Cardiac muscle cell (in vitro differentiated cells and primary cell): ENCODE measurements around the gene CXADR. TPM values are rescaled to one million over a fixed set of nuclear protein-coding genes. Genes with fewer than 3 reads are reported as not detected.
"Not testable (repeated sequence)": the region's sequence is repeated elsewhere in the genome, so short reads cannot be mapped to it uniquely, and the experiment has no call there.

Experiments used
- DNase-seq, 2 donors: peaks; one replicate each; pipeline versions ENCODE4 v3.0.0 to v3.0.0-alpha.2; 2010 to 2017; ENCODE audit warnings: low read depth in 1 of 2, low spot score in 1 of 2
- H3K27ac ChIP-seq: fragments of 200-600 bp; sonication (generic); 2 replicates; pipeline ENCODE4 v1.5.1; 2016
- H3K27me3 ChIP-seq: fragments of 200-600 bp; sonication (generic); 2 replicates; pipeline ENCODE4 v1.6.0; 2016; ENCODE audit warnings: control low read depth
- H3K36me3 ChIP-seq: fragments of 200-600 bp; sonication (generic); 2 replicates; pipeline ENCODE4 v1.5.1; 2016; ENCODE audit warnings: control low read depth
- H3K4me1 ChIP-seq: fragments of 200-600 bp; sonication (generic); 2 replicates; pipeline ENCODE4 v1.8.1; 2017; ENCODE audit warnings: low read depth, mild to moderate bottlenecking, mixed run types
- H3K4me3 ChIP-seq: fragments of 200-600 bp; sonication (generic); 2 replicates; pipeline ENCODE4 v1.5.1; 2016; ENCODE audit warnings: mild to moderate bottlenecking
- H3K9me3 ChIP-seq: fragments of 200-600 bp; sonication (generic); 2 replicates; pipeline ENCODE4 v1.5.1; 2017; ENCODE audit warnings: low read depth, mild to moderate bottlenecking, control low read depth
- polyA plus RNA-seq: library from polyadenylated mRNA; unstranded; fragments of >200 nt; fragmentation: Nextera tagmentation; extraction: Ambion mirVana; gene quantifications from 2 replicates; pipeline ENCODE4 v1.2.1, GENCODE V29; 2016
- total RNA-seq: library from RNA; depleted of rRNA; stranded (reverse); fragments of >200 nt; gene quantifications from 2 replicates; pipeline ENCODE4 v1.2.3, GENCODE V29; 2016
- TF ChIP-seq, protein P1 (sequence below): IDR thresholded peaks from 2 replicates; pipeline ENCODE4 v1.5.1; 2012; ENCODE audit warnings: low read depth, mild to moderate bottlenecking, low read length

CXADR gene
- total and polyA plus RNA-seq, 2 experiments from 2014 or later, result 49.6 to 57.1 TPM

DNA sequence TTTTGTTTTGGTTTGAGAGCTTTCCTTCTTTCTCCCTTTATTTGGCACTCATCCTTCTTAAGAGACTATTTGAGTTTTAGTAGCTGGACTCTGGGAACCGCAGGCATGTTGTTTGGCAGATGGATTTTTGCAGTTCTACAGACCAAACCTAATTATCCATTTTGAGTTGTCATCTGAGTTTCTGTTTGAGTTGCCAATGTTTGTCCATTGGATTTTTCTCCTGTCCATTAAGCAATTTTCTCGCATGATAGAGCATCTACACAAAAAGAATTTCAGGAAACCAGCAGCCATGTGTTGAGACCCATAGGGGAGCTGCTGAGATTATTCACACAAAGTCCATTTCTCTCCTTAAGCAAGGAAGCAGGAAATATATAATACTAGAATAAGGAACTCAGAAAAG, 17.2 kb upstream of the CXADR start:
- no peaks in the 10 kb centered on the region for H3K9me3 ChIP-seq
- TF ChIP-seq, protein P1, sequence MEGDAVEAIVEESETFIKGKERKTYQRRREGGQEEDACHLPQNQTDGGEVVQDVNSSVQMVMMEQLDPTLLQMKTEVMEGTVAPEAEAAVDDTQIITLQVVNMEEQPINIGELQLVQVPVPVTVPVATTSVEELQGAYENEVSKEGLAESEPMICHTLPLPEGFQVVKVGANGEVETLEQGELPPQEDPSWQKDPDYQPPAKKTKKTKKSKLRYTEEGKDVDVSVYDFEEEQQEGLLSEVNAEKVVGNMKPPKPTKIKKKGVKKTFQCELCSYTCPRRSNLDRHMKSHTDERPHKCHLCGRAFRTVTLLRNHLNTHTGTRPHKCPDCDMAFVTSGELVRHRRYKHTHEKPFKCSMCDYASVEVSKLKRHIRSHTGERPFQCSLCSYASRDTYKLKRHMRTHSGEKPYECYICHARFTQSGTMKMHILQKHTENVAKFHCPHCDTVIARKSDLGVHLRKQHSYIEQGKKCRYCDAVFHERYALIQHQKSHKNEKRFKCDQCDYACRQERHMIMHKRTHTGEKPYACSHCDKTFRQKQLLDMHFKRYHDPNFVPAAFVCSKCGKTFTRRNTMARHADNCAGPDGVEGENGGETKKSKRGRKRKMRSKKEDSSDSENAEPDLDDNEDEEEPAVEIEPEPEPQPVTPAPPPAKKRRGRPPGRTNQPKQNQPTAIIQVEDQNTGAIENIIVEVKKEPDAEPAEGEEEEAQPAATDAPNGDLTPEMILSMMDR, result no peak
- H3K4me1 ChIP-seq, result no peaks in the 10 kb centered on the region
- no peak overlapping the region for H3K27ac ChIP-seq
- no peak overlapping the region for H3K4me3 ChIP-seq
- no peaks in the 10 kb centered on the region for H3K36me3 ChIP-seq
- H3K27me3 ChIP-seq, result no peaks in the 10 kb centered on the region
- peak in 1 of 2 donors; percentile 15 for DNase-seq

DNA sequence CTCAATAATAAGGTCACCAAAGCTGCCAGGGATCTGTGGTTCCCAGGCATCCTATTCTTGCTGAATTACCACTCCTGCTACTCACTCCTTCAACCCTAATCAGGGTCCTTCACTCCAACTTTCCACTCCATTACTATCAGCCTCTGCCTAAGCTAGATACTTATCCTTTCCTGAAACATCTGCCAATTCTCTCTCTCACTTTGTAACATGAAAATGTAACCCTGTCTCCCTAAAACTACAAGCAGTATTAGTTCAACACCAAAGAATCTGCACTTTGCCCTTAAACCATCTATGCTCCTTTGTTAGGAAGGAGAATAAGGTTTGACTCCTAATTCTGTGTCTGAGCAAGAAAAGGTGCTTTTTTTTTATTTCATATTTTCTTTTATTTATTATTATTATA, 15.5 kb upstream of the CXADR start:
- no peaks in the 10 kb centered on the region for H3K4me1 ChIP-seq

DNA sequence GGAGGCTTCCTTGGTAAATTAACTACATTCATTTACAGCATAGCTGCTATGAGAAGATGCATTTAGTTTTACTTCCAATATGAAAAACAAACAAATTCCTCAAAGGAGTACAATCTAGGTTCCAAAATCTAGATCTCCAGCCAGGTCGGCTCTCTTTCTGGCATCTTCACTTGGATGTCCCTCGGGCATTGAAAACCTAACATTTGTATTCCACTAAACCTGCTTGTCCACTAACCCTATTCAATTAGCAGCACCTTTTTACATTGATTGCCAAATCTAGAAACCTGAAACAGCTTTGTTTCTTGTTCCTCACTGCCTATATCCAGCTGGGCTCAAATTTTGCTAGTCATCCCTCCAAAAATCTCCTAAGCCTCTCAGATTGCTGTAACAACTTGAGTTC, 14.3 kb upstream of the CXADR start:
- TF ChIP-seq, protein P1, result no peak
- H3K4me3 ChIP-seq, result no peak overlapping the region

More for the DNA sequence above, 15.5 kb upstream of the CXADR start:
- no peak for DNase-seq
- TF ChIP-seq, protein P1, result no peak
- Histone ChIP-seq H3K9me3 (no peaks in the 10 kb centered on the region), H3K27ac (no peak overlapping the region), H3K4me3 (no peak overlapping the region), H3K27me3 (no peaks in the 10 kb centered on the region), H3K36me3 (no peaks in the 10 kb centered on the region)

DNA sequence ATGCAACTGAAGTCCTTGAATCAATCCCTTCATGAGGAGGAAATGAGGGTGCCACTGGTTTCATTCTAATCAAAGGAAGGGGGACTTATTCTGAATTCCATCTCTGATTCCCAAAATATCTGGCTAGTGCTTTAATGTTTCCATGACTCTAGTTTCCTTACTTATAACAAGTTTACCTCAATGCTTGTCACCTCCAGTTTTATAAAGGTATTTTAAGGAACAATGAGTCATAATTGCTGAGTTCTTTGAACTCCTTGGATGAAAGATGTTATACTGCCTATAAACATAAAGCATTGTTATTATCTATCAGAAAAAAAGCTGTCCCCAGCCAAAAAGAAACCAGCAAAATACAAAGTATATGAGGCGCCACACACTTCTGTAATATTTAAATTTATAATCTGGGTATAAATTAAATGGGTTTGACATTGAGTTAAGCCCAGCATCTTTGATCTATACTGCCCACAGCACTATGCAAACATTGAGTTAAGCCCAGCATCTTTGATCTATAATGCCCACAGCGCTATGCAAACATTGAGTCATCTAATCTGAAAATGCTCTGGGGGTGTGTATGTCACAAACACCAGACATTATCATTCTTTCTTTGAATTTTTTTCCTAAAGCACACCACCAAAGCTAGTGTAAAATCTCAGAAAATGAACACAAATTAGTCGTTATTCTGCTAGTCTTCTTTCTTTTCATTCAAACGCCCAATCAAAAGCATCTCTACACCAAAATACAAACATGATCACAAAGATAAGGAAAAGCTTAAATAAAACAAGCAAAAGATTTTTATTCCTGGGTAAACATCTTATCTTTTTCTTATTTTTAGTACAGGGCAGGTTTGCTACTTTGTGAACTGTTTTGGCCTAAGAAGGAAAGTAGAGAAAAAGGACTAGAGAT, 11.5 kb upstream of the CXADR start:
- H3K4me1 ChIP-seq, result no peaks in the 10 kb centered on the region

More for the DNA sequence above, 14.3 kb upstream of the CXADR start:
- no peak for DNase-seq
- Histone ChIP-seq H3K9me3 (no peaks in the 10 kb centered on the region), H3K36me3 (no peaks in the 10 kb centered on the region), H3K27ac (no peak overlapping the region), H3K27me3 (no peaks in the 10 kb centered on the region), H3K4me1 (no peaks in the 10 kb centered on the region)

DNA sequence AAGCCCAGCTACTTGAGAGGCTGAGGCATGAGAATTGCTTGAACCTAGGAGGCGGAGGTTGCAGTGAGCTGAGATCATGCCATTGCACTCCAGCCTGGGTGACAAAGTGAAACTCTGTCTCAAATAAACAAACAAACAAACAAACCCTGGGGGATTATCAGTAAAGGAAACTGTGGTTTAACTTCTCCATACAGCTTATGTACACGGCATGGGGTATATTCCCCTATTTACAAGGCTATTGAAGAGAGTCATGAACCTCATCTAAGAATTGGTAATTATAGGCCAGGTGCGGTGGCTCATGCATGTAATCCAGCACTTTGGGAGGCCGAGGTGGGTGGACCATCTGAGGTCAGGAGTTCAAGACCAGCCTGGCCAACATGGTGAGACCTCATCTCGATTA, 9.9 kb upstream of the CXADR start:
- not testable (repeated sequence) for DNase-seq, H3K27ac ChIP-seq, H3K4me1 ChIP-seq, H3K9me3 ChIP-seq, H3K36me3 ChIP-seq, H3K27me3 ChIP-seq, H3K4me3 ChIP-seq

More for the DNA sequence above, 11.5 kb upstream of the CXADR start:
- TF ChIP-seq, protein P1, result no peak
- Histone ChIP-seq H3K4me3 (no peak overlapping the region), H3K9me3 (no peaks in the 10 kb centered on the region), H3K36me3 (no peaks in the 10 kb centered on the region), H3K27me3 (no peaks in the 10 kb centered on the region), H3K27ac (no peak overlapping the region)
- no peak for DNase-seq

DNA sequence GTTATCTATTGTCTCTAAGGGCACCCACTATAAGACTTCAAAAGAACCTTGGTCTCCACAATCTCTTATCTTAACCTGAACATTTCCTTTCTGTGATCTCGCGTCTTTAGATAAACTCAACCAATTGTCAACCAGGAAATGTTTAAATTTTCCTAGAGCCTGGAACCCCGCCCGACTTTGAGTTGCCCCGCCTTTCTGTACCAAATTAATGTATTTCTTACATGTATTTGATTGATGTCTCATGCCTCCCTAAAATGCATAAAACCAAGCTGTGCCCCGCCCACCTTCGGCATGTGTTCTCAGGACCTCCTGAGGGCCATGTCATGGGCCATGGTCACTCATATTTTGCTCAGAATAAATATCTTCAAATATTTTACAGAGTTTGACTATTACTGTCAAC, 5.9 kb upstream of the CXADR start:
- H3K27ac ChIP-seq, result no peak overlapping the region
- H3K36me3 ChIP-seq, result no peaks in the 10 kb centered on the region
- H3K27me3 ChIP-seq, result no peaks in the 10 kb centered on the region
- DNase-seq, result no peak
- H3K4me1 ChIP-seq, result peaks cover 2% of the 10 kb centered on the region
- TF ChIP-seq, protein P1, result no peak
- H3K9me3 ChIP-seq, result no peaks in the 10 kb centered on the region
- H3K4me3 ChIP-seq, result no peak overlapping the region
